ENCODE measurements around the gene OSBPL1A. TPM values are rescaled to one million over a fixed set of nuclear protein-coding genes. Genes with fewer than 3 reads are reported as not detected.

The OSBPL1A gene
- total RNA-seq, 1 experiment from 2014 or later = 28.9 TPM

DNA sequence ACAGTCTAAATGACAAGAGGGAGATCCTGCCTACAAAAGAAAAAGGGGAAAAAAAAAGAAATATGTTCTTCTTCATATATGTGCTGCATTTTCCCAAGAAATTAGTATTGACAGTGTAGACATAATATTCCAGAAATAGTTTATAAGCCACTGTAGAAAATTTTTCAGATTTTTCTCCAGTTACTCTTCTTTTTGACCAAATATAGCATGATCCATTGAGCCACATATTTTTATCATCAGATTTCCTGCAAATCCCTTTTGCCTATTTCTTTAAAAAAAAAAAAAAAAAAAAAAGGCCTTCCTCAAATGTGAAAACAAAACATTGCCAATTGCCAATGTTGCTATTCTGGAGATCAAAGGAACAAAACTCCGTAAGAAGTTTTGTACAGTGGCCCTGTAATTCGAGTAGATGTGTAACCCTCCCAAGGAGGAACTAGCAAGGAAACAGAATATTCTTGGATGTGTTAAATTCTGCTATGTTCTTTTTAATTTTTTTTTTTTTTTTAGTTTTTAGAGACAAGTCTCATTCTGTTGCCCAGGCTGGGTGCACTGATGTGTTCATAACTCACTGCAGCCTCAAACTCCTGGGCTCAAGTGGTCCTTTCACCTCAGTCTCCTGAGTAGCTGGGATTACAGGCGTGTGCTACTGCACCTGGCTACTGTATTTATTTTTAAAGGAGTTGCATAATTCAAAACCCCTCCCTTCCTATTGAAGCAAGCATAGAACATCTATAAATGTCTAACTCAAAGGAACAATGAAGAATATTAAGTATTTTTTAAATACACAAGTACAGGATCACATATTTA, 271.3 kb downstream of the OSBPL1A start:
- in situ Hi-C loops (cut with HindIII; ENCODE audit: low pct_unique_long_range_greater_than_20kb, low sequenced_read_pairs) = no loop called here
- DNase-seq (ENCODE audit: low read depth) = no peak

DNA sequence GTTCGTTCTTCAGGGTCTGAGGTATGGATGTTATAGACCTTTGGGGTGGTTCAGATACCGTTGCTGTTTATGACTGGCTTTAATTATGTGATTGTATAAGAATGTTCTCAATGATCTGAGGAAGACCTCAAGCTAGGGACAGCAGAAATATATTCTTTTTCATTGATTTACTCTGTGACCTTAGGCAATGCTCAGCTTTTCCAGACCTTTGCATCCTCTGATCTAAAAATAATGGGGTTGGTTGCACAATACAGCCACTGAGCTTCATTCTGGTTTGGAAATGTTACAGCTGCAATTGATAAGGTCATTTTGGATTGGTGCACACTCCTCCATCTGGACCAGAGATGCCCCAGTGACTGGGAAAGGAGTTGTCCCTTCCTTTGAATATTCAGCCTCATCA, 276.0 kb downstream of the OSBPL1A start:
- no peak for DNase-seq (ENCODE audit: low read depth)
- in situ Hi-C loops (cut with HindIII; ENCODE audit: low pct_unique_long_range_greater_than_20kb, low sequenced_read_pairs) = no loop called here

DNA sequence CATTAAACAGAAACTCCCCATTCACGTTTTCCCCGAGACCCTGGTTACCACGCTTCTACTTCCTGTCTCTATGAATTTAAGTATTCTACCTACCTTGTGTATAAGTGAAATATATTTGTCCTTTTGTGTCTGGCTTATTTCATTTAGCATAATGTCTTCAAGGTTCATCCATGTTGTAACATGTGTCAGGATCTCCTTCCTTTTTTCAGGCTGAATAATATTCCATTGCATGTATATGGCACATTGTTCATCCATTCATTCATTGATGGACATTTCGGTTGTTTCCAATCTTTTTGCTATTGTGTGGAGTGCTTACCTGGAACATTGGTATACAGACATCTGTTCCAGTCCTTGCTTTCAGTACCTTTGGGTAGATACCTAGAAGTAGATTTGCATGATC, 276.9 kb downstream of the OSBPL1A start:
- DNase-seq (ENCODE audit: low read depth) = no peak
- in situ Hi-C loops (cut with HindIII; ENCODE audit: low pct_unique_long_range_greater_than_20kb, low sequenced_read_pairs) = no loop called here

DNA sequence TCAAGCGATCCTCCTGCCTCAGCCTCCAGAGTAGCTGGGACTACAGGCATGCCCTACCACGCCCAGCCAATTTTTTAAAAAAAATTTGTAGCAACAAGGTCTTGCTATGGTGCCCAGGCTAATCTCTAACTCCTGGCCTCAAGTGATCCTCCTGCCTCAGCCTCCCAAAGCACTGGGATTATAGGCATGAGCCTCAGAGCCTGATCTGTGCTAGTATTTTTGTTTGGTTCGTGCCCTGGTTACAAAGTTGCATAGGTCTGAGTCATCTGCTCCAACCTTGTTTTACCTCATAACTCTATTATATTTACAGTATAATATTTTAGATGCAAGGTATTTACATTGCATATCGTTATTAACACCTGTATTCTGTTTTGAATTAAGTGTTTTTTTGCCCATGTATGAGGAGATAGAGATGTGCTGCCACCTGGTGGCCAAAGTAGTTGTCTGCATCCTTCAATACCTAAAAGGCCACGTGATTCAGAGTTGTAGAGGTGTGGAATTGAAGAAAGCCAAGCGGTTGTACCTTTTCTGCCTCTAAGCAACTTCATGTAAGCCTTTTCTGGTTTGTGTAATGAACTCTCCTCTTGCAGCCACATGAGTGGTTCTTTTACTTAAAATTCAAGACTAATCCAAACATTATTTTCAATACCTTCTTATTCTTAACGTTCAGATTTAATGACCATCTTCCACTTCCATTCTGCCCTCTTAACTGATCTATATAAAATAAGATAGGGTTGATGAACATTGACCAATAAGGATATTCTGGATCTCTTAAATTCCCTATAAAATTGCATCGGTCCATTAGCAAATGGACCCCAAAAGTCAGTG, 278.7 kb downstream of the OSBPL1A start:
- in situ Hi-C loops (cut with HindIII; ENCODE audit: low pct_unique_long_range_greater_than_20kb, low sequenced_read_pairs) = no loop called here

DNA sequence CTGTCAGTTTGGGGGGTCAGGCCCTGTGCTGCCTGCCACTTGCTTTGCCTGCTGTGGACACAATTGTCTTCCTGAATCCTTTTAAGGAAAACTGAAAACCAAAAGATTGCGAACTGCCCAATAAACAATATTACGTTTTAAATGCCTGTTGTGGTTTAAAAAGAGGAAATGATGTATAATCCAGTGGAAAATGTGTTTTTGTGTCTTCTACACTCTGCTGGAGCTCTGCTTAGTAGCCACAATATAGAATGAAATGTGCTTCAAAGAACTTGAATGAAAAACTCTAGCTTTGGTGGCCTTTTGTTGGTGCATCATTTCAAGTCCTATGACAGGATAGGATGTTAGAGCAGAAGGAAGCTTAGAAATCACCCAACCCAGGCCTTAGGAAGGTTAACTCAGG, 282.0 kb downstream of the OSBPL1A start:
- in situ Hi-C loops (cut with HindIII; ENCODE audit: low pct_unique_long_range_greater_than_20kb, low sequenced_read_pairs) = no loop called here
- no peak for DNase-seq (ENCODE audit: low read depth)

More for the DNA sequence above, 278.7 kb downstream of the OSBPL1A start:
- DNase-seq (ENCODE audit: low read depth) = peak; percentile 38

DNA sequence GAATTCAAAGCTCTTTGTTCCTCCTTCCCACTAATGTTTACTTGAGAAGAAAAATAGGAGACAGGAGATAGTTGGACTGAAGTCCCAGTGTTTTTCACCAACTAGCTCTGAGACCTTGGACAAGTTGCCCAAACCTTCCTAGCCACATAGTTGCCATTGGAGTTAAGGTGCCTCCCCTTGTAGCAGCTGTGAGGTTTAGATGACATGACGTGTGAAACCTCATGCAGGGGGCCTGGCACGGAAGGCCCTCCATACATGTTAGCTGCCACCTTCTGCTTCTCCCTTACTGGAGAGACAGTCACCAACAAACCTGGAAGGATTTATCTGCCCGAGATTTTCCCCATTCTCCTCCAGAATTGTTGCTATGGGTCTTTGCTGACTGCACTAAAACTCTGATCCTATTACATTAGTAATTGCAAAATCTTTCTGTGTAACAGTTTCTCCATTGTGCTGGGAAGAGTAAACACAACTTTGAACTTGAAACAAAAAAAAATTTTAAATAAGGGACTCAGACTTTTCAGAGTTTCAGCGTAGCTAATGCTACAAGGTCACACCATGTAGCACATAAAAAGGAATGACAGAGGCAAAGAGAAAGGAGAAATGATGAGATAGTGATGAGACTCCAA, 282.6 kb downstream of the OSBPL1A start:
- in situ Hi-C loops (cut with HindIII; ENCODE audit: low pct_unique_long_range_greater_than_20kb, low sequenced_read_pairs) = no loop called here
- no peak for DNase-seq (ENCODE audit: low read depth)

DNA sequence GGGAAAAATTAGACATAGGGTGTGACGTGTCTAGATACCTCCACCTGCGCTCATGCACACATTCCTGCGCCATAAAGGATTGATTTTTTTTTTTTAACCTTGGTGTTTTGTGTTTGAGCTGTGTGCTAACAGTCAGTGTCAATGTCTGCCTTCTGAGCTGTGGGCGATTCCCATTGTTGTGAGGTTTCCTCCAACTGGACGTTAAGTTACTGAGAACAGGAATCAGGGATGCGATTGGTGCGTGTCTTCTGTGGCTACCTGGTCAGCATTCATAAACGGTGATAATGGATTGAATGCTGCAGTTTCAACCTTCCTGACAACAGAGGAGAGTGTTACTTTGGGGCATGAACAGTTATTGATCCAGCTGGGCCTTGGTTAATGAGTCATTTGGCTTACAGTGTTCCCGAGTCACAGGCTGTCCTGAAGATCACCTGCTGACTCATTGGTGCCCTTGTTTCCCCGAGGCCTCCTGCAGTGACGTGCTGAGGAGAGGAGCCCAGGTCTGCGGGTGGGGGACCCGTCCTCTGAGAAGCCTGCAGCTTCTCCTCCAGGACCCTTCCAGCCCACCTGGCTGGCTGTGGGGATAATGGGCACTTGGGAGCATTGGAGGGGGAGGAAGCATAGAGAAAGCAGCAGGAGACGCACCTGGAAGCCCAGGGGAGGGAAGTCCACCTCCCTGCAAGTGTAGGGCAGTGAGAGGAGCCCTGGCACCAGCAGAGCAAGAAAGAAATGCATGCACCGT, 284.6 kb downstream of the OSBPL1A start:
- DNase-seq (ENCODE audit: low read depth) = peak; percentile 50
- in situ Hi-C loops (cut with HindIII; ENCODE audit: low pct_unique_long_range_greater_than_20kb, low sequenced_read_pairs) = no loop called here

DNA sequence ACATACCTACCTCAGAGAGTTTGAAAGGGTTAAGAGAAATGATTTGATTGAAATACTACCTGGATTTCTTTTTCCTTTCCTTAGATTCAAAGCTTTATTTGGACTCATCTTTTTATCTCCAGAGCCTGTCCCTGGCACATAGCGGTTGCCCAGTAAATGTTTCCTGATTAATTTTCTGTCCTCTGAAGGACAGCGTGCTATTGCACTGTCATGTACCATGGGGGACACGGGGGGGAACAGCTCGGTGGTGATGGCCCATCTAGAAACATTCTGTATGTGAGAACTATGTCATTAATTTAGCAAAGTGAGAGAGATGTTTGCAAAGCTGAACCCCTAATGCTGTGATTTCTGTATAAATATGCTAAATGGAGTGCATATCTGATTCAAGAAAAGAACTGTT, 285.2 kb downstream of the OSBPL1A start:
- no peak for DNase-seq (ENCODE audit: low read depth)
- in situ Hi-C loops (cut with HindIII; ENCODE audit: low pct_unique_long_range_greater_than_20kb, low sequenced_read_pairs) = no loop called here

Other genes starting within 250 kb of the OSBPL1A start
- 21.7 and 44.7 TPM in 2 replicates for gene IMPACT, start 28.8 kb upstream of the OSBPL1A start, total RNA-seq (2014; rRNA removed; shearing (Covaris generic); ENCODE audit: low replicate concordance)
- not detected in 2 replicates for gene HRH4, start 62.8 kb upstream of the OSBPL1A start, total RNA-seq (2014; rRNA removed; shearing (Covaris generic); ENCODE audit: low replicate concordance)

Measured in Caki2 (cell line).